Measurements from ENCODE around the gene VAPA. TPM values are rescaled to one million over a fixed set of nuclear protein-coding genes. Genes with fewer than 3 reads are reported as not detected.

The VAPA gene
- total and polyA plus RNA-seq, 2 of the 4 experiments (the other 2 are of a cell fraction) = 199 to 206 TPM

DNA sequence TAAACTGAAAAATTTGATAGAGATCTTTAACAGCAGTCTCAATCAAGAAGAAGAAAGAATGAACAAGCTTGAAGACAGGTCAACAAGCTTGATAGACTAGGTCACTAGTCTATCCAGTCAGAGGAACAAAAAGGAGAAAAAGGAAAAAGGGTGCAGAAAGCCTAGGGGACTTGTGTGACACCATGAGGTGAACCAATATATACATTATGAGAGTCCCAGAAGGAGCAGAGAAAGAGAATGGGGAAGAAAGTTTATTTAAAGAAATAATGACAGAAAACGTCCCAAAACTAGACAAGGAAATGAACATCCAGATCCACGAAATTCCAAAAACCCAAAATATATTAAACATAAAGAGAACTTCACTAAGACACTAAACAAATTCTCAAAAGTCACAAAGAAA, 84.5 kb downstream of the VAPA start:
- WGBS, 2 experiments (ENCODE audit: extremely low coverage in 2 of 2, insufficient read length in 1 of 2) = no CpG with 5 or more reads among the region's 2 CpGs
- intact Hi-C loops (cut with micrococcal nuclease) = no loop called here

More for the DNA sequence above, 84.5 kb downstream of the VAPA start:
- Histone ChIP-seq H4K5ac (ENCODE audit: low read depth, low read length) (no peak overlapping the region), H2BK15ac (ENCODE audit: low read depth, low read length) (no peak overlapping the region), H3K56ac (ENCODE audit: extremely low read depth, insufficient read depth, low read length) (no peak overlapping the region), H3K9ac (ENCODE audit: low read depth, low read length) (no peak overlapping the region), H3K27me3 (ENCODE audit: control insufficient read depth, insufficient read depth, low read length) (peaks cover 8% of the 10 kb centered on the region), H3K4me2 (ENCODE audit: low read depth, low read length) (no peak overlapping the region), H3K23ac (ENCODE audit: low read depth, low read length) (no peak overlapping the region), H2BK120ac (ENCODE audit: low read depth, low read length) (no peak overlapping the region), H2AK9ac (replicated peaks; ENCODE audit: low read depth, low read length, poor library complexity) (no peak overlapping the region), H2BK20ac (ENCODE audit: low read depth, low read length) (no peak overlapping the region), H3K36me3 (ENCODE audit: control insufficient read depth, insufficient read depth, low read length) (no peaks in the 10 kb centered on the region), H3K4ac (ENCODE audit: low read depth, low read length) (no peak overlapping the region), H3K4me3 (ENCODE audit: insufficient read depth, low read depth, low read length) (no peak overlapping the region), H2AK5ac (ENCODE audit: low read depth, low read length) (no peak overlapping the region), H4K91ac (ENCODE audit: insufficient read depth, low read depth, low read length) (no peak overlapping the region), H4K20me1 (ENCODE audit: insufficient read depth, low read length) (no peaks in the 10 kb centered on the region), H2AFZ (replicated peaks; ENCODE audit: low read length, poor library complexity) (no peak overlapping the region), H3K9me1 (ENCODE audit: insufficient read depth, low read length) (0 out of 2 replicates have a peak, but pooled peaks cover 5% of the 10 kb centered on the region), H3K18ac (ENCODE audit: low read depth, low read length) (no peak overlapping the region), H3K79me1 (ENCODE audit: low read depth in 1 of 2, low read length in 2 of 2) (no peaks in the 10 kb centered on the region), H3K4me1 (ENCODE audit: control insufficient read depth, insufficient read depth, low read length) (peaks cover 2% of the 10 kb centered on the region; the same call in 1 of the 2 replicates), H3K27ac (ENCODE audit: insufficient read depth, low read length) (no peak overlapping the region), H3K14ac (replicated peaks; ENCODE audit: low read depth, low read length) (no peak overlapping the region), H3K9me3 (ENCODE audit: control insufficient read depth, insufficient read depth, low read length) (peaks cover 2% of the 10 kb centered on the region), H4K8ac (ENCODE audit: low read depth in 2 of 2, low read length in 2 of 2) (no peak overlapping the region), H2BK5ac (ENCODE audit: low read depth, low read length, poor library complexity, severe bottlenecking) (no peak overlapping the region)
- in situ Hi-C loops (cut with MboI; ENCODE audit: low sequenced_read_pairs) = no loop called here
- POLR2A ChIA-PET (ENCODE audit: unreplicated experiment) = no interaction called here
- dilution Hi-C loops (cut with HindIII; ENCODE audit: low sequenced_read_pairs, unreplicated experiment) = loop anchor here (25.0 kb wide), 1 partner anchor 514 kb away; no protein-coding TSS in a partner anchor
- DNase-seq (no peak), ATAC-seq (ENCODE audit: low read depth) (no peak)
- BruUV-seq (replicated peaks) = no TSS peak
- CTCF ChIA-PET = no interaction called here
- TF ChIP-seq, protein P1, sequence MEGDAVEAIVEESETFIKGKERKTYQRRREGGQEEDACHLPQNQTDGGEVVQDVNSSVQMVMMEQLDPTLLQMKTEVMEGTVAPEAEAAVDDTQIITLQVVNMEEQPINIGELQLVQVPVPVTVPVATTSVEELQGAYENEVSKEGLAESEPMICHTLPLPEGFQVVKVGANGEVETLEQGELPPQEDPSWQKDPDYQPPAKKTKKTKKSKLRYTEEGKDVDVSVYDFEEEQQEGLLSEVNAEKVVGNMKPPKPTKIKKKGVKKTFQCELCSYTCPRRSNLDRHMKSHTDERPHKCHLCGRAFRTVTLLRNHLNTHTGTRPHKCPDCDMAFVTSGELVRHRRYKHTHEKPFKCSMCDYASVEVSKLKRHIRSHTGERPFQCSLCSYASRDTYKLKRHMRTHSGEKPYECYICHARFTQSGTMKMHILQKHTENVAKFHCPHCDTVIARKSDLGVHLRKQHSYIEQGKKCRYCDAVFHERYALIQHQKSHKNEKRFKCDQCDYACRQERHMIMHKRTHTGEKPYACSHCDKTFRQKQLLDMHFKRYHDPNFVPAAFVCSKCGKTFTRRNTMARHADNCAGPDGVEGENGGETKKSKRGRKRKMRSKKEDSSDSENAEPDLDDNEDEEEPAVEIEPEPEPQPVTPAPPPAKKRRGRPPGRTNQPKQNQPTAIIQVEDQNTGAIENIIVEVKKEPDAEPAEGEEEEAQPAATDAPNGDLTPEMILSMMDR (conservative IDR thresholded peaks at IDR 0.05; ENCODE audit: low read depth, low read length) = no peak

Data from IMR-90 (cell line).